NCI-H460 (cell line): Measurements from ENCODE around the gene CHRNG. TPM values are rescaled to one million over a fixed set of nuclear protein-coding genes. Genes with fewer than 3 reads are reported as not detected.

Experiments used
- total RNA-seq: library from RNA; depleted of rRNA; stranded (reverse); fragments of >200 nt; shearing (Covaris generic); gene quantifications from 2 replicates; pipeline ENCODE4 v1.2.3, GENCODE V29; 2014; rRNA removed

CHRNG gene
- total RNA-seq, 1 experiment from 2014 or later: not detected

Other genes with a start within 250 kb of the CHRNG start
- gene ALPP, start 160.9 kb upstream of the CHRNG start, total RNA-seq: not detected in 2 replicates
- not detected in 2 replicates for gene ALPG, start 132.8 kb upstream of the CHRNG start, total RNA-seq
- gene ALPI, start 83.5 kb upstream of the CHRNG start, total RNA-seq: not detected in 2 replicates
- gene ECEL1, start 51.9 kb upstream of the CHRNG start, total RNA-seq: 2.0 and 2.8 TPM in 2 replicates
- not detected in 2 replicates for gene PRSS56, start 19.3 kb upstream of the CHRNG start, total RNA-seq
- gene CHRND, start 13.5 kb upstream of the CHRNG start, total RNA-seq: 0.05 TPM in 1 of 2 replicates, not detected in the other
- gene TIGD1, start 10.9 kb downstream of the CHRNG start, total RNA-seq: 17.6 and 17.7 TPM in 2 replicates
- 59.7 and 67.1 TPM in 2 replicates for gene EIF4E2, start 11.0 kb downstream of the CHRNG start, total RNA-seq
- gene EFHD1, start 93.9 kb downstream of the CHRNG start, total RNA-seq: 0.10 TPM in 1 of 2 replicates, not detected in the other
- gene GIGYF2, start 157.6 kb downstream of the CHRNG start, total RNA-seq: 51.4 and 64.3 TPM in 2 replicates
- gene KCNJ13, start 236.9 kb downstream of the CHRNG start, total RNA-seq: 0.30 TPM in 1 of 2 replicates, not detected in the other